Osteoblast (primary cell): ENCODE measurements around the gene DAZAP2. TPM values are rescaled to one million over a fixed set of nuclear protein-coding genes. Genes with fewer than 3 reads are reported as not detected.
A peak's percentile ranks its signal among the peaks of the same experiment; 100 is the strongest.

ENCODE experiments used
- DNase-seq: peaks from one replicate; pipeline ENCODE4 v3.0.0; 2011; ENCODE audit warnings: low spot score, mixed read lengths; ENCODE audit not compliant: insufficient read length; ENCODE audit errors: missing footprints
- H2AFZ ChIP-seq: 2 replicates; pipeline ENCODE4 v1.6.0; 2011; ENCODE audit warnings: mild to moderate bottlenecking, low read length
- H3K27ac ChIP-seq: 2 replicates; pipeline ENCODE4 v1.5.1; 2011; ENCODE audit warnings: mild to moderate bottlenecking, low read depth, low read length, moderate library complexity
- H3K27me3 ChIP-seq: 2 replicates; pipeline ENCODE4 v1.6.0; 2012; ENCODE audit warnings: mild to moderate bottlenecking, control low read depth, inconsistent platforms, low read length, moderate library complexity; ENCODE audit not compliant: insufficient read depth
- H3K36me3 ChIP-seq: 2 replicates; pipeline ENCODE4 v1.5.1; 2011; ENCODE audit warnings: mild to moderate bottlenecking, low read length, control low read depth, moderate library complexity; ENCODE audit not compliant: insufficient read depth
- H3K4me1 ChIP-seq: 2 replicates; pipeline ENCODE4 v1.5.1; 2011; ENCODE audit warnings: mild to moderate bottlenecking, low read length, control low read depth, moderate library complexity; ENCODE audit not compliant: insufficient read depth
- H3K4me2 ChIP-seq: 2 replicates; pipeline ENCODE4 v1.6.0; 2011; ENCODE audit warnings: mild to moderate bottlenecking, low read length; ENCODE audit not compliant: insufficient read depth
- H3K4me3 ChIP-seq: fragments of 200-600 bp; sonication (generic); 3 replicates; pipeline ENCODE4 v1.5.1; 2012; ENCODE audit warnings: mild to moderate bottlenecking, low read length, inconsistent platforms; ENCODE audit not compliant: insufficient read depth
- H3K79me2 ChIP-seq: 2 replicates; pipeline ENCODE4 v1.6.0; 2012; ENCODE audit warnings: mild to moderate bottlenecking, low read length, control low read depth, inconsistent platforms; ENCODE audit not compliant: insufficient read depth
- H3K9me3 ChIP-seq: 2 replicates; pipeline ENCODE4 v1.5.1; 2011; ENCODE audit warnings: low read depth, low read length, control low read depth
- H4K20me1 ChIP-seq: 2 replicates; pipeline ENCODE4 v1.6.0; 2012; ENCODE audit warnings: mild to moderate bottlenecking, low read length, control low read depth; ENCODE audit not compliant: insufficient read depth
- total RNA-seq: library from RNA; depleted of rRNA; stranded (reverse); fragments of >200 nt; gene quantifications from 2 replicates; pipeline ENCODE4 v1.2.3, GENCODE V29; 2012
- TF ChIP-seq, protein P1 (sequence below): IDR thresholded peaks from 2 replicates; pipeline ENCODE4 v1.5.1; 2011; ENCODE audit warnings: mild to moderate bottlenecking, low read depth, low read length, moderate library complexity; ENCODE audit errors: extremely low read depth

The DAZAP2 gene
- total RNA-seq, 1 donor: 160 TPM

DNA sequence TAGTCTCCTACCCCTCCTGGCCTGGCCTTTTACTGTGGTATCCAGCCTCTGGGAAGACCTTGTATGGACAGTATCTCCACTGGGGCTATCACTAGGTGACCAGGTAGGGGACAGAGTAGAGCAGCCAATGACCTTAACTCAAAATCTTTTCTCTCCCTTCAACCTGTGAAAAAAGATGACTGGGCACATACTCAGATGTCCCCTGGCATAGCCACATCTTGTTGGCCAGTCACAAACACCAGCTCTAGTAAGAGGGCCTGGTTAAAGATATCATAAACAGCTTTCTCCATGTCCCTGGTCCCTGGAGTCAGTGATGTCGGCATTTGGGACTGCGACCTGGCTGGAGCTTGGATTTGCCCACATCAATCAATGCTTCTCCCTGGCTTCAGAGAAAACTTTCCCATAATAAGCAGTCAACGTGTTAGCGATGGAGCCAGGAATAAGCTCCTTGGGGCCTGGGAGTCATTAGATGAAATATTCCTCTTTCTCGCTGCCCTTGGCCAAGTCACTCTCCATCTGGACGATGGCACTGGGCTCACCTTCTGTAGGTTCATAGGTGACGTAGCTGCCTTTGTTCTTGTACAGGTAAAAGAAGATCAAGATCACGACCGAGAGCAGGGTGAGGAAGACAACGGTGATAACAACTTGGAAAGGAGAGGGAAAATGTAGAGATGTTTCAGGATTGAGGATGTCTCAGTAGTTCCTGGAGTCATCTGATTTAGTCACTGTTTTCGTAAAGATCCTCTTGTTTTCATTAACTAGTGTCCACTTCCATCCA, 7.0 kb downstream of the DAZAP2 start:
- Histone ChIP-seq H2AFZ (peak overlapping the region; percentile 59), H3K36me3 (peaks cover 49% of the 10 kb centered on the region), H3K4me3 (peak overlapping the region; percentile 13), H3K4me1 (peaks cover 23% of the 10 kb centered on the region), H3K9me3 (no peaks in the 10 kb centered on the region), H3K27ac (peak overlapping the region; percentile 44), H3K4me2 (peak overlapping the region; percentile 57), H3K79me2 (peaks cover 48% of the 10 kb centered on the region), H4K20me1 (peaks cover 1% of the 10 kb centered on the region), H3K27me3 (no peaks in the 10 kb centered on the region)
- TF ChIP-seq, protein P1, sequence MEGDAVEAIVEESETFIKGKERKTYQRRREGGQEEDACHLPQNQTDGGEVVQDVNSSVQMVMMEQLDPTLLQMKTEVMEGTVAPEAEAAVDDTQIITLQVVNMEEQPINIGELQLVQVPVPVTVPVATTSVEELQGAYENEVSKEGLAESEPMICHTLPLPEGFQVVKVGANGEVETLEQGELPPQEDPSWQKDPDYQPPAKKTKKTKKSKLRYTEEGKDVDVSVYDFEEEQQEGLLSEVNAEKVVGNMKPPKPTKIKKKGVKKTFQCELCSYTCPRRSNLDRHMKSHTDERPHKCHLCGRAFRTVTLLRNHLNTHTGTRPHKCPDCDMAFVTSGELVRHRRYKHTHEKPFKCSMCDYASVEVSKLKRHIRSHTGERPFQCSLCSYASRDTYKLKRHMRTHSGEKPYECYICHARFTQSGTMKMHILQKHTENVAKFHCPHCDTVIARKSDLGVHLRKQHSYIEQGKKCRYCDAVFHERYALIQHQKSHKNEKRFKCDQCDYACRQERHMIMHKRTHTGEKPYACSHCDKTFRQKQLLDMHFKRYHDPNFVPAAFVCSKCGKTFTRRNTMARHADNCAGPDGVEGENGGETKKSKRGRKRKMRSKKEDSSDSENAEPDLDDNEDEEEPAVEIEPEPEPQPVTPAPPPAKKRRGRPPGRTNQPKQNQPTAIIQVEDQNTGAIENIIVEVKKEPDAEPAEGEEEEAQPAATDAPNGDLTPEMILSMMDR: no peak
- DNase-seq: no peak

DNA sequence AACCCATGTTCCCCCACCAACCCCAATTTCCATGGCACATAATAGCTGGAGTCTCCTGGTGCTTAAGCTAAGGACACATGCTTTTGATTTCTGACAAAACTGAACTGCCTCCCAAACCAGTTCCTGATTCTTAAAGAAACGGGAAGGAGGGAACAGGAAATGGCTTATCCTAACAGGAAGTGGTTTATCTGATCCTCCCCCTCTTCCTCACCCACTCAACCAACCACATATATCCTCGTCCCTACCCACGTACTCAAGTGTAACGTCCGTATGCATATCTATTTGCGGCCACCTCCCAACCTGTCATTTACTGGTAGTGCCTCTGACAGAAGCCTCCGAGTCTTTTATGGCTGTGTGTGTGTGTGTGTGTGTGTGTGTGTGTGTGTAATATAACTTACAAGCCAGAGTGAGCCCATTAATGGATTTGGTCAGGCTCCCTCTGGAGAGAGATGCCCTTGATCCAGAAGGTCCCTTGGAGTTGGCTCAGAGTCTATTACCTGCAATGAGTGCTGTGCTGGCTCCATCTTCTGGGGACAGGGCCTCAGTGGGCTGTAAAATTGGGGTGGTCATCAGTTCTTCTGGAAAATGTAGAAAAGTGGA, 7.7 kb downstream of the DAZAP2 start:
- H3K36me3 ChIP-seq: peaks cover 46% of the 10 kb centered on the region
- H2AFZ ChIP-seq: peak overlapping the region; percentile 59
- peak; percentile 88 for DNase-seq
- no peaks in the 10 kb centered on the region for H3K27me3 ChIP-seq
- H3K27ac ChIP-seq: peak overlapping the region; percentile 44
- H3K4me2 ChIP-seq: peak overlapping the region; percentile 57
- H3K9me3 ChIP-seq: no peaks in the 10 kb centered on the region
- H3K79me2 ChIP-seq: peaks cover 49% of the 10 kb centered on the region
- TF ChIP-seq, protein P1: no peak
- no peaks in the 10 kb centered on the region for H4K20me1 ChIP-seq
- peaks cover 16% of the 10 kb centered on the region for H3K4me1 ChIP-seq
- peak overlapping the region; percentile 13 for H3K4me3 ChIP-seq

DNA sequence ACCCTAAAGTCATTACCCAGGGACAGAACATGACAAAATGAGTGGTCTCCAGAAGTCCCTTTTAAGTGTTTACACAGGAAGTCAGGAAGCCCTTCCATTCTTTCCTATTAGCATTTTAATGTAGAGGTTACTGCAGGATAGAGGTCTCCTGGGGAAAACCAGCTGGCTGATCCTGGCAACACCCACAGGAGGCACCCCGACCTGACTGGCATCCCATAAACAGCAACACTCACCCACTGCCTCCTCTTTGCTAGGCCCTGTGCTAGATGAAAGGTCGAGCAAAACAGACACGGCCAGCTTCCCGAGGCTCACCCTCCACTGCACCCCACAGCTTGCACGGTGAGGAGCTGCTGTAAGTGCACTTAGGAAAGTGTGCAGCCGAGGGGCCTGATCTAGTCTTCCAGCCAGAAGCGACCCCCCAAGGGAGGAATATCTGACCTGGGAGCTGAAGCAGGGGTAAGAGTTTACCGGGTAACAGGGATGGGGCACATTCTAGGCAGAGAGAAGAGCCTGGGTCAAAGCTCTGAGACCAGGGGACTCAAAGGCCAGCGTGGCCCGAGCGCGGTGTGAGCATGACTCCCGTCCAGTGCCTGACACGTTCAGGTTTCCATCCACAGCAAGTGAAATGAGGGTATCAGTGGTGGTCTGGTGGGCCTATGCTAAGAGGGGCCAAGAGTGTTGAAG, 9.0 kb downstream of the DAZAP2 start:
- TF ChIP-seq, protein P1: no peak
- H2AFZ ChIP-seq: no peak overlapping the region
- peaks cover 33% of the 10 kb centered on the region for H3K36me3 ChIP-seq
- H3K4me3 ChIP-seq: no peak overlapping the region
- H3K27me3 ChIP-seq: no peaks in the 10 kb centered on the region
- H4K20me1 ChIP-seq: no peaks in the 10 kb centered on the region
- H3K79me2 ChIP-seq: peaks cover 42% of the 10 kb centered on the region
- H3K4me2 ChIP-seq: no peak overlapping the region
- no peak overlapping the region for H3K27ac ChIP-seq
- peaks cover 10% of the 10 kb centered on the region for H3K4me1 ChIP-seq
- no peaks in the 10 kb centered on the region for H3K9me3 ChIP-seq
- DNase-seq: no peak

DNA sequence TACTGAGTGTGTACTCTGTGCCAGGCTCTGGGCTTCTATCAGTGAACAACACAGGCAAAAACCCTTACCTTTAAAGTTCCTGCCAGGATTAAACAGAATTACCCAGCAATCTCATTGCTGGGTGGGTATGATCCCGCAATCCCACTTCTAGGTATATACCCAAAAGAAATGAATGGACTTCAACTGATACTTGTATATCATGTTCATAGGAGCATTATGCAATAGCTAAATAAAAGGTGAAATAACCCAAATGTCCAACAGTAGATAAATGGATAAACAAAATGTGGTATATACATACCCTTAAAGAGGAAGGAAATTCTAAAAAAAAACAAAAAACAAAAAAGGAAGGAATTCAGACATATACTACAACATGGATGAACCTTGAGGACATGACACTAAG, 14.7 kb downstream of the DAZAP2 start:
- H3K79me2 ChIP-seq: peaks cover 45% of the 10 kb centered on the region

More for the DNA sequence above, 14.7 kb downstream of the DAZAP2 start:
- no peak overlapping the region for H3K4me3 ChIP-seq
- H3K27ac ChIP-seq: no peak overlapping the region
- H3K36me3 ChIP-seq: peaks cover 9% of the 10 kb centered on the region
- H4K20me1 ChIP-seq: no peaks in the 10 kb centered on the region
- no peaks in the 10 kb centered on the region for H3K4me1 ChIP-seq
- no peak for DNase-seq
- no peak overlapping the region for H3K4me2 ChIP-seq
- no peak overlapping the region for H2AFZ ChIP-seq
- H3K27me3 ChIP-seq: no peaks in the 10 kb centered on the region
- H3K9me3 ChIP-seq: no peaks in the 10 kb centered on the region
- TF ChIP-seq, protein P1: no peak
